Activated T-cell treated with anti-CD3 and anti-CD28 coated beads for 4 hours (primary cell): Measurements from ENCODE around the gene TADA2A.

Experiments
- DNase-seq: peaks from one replicate; pipeline ENCODE4 v3.0.0-alpha.2; 2020

The TADA2A gene

GRCh38 chr17:37463039-37463438 lies 56.4 kb downstream of the TADA2A start:
- no peak for DNase-seq

- DNase-seq = no peak
These were observed 58.5 kb downstream of the TADA2A start for GRCh38 chr17:37465069-37465616.

GRCh38 chr17:37466471-37466870 lies 59.8 kb downstream of the TADA2A start:
- no peak for DNase-seq

GRCh38 chr17:37470181-37470580 lies 63.5 kb downstream of the TADA2A start:
- no peak for DNase-seq

- no peak for DNase-seq
These were observed 69.2 kb downstream of the TADA2A start for GRCh38 chr17:37475731-37476420.

GRCh38 chr17:37476431-37477120 lies 69.9 kb downstream of the TADA2A start:
- no peak for DNase-seq

GRCh38 chr17:37478187-37478586 lies 71.5 kb downstream of the TADA2A start:
- no peak for DNase-seq

GRCh38 chr17:37479025-37479424 lies 72.3 kb downstream of the TADA2A start:
- DNase-seq = no peak

- DNase-seq = no peak
These were observed 73.7 kb downstream of the TADA2A start for GRCh38 chr17:37480427-37480826.

GRCh38 chr17:37481001-37481665 lies 74.4 kb downstream of the TADA2A start:
- DNase-seq = no peak

GRCh38 chr17:37483311-37484039 lies 76.8 kb downstream of the TADA2A start:
- DNase-seq = no peak

- no peak for DNase-seq
These were observed 79.4 kb downstream of the TADA2A start for GRCh38 chr17:37485938-37486570.

- no peak for DNase-seq
These were observed 81.4 kb downstream of the TADA2A start for GRCh38 chr17:37488009-37488604.

GRCh38 chr17:37488607-37489196 lies 82.0 kb downstream of the TADA2A start:
- DNase-seq = peak; percentile 61

GRCh38 chr17:37489197-37490001 lies 82.7 kb downstream of the TADA2A start, which contains the start of gene DUSP14:
Gene DUSP14 (plus strand): TSS chr17:37489891. CDS start chr17:37512273, 22,382 bp downstream.
- DNase-seq = peak; percentile 68

- DNase-seq = peak; percentile 71
These were observed 83.4 kb downstream of the TADA2A start for GRCh38 chr17:37490022-37490587.

- DNase-seq = peak; percentile 2
These were observed 84.2 kb downstream of the TADA2A start for GRCh38 chr17:37490638-37491614.

GRCh38 chr17:37492167-37492566 lies 85.5 kb downstream of the TADA2A start:
- no peak for DNase-seq
